A673 (cell line): Measurements from ENCODE around the gene SFMBT2.

Experiments used
- CTCF ChIP-seq: fragments of 300-800, 200-600 bp; sonication (generic); conservative IDR thresholded peaks from 2 replicates; pipeline ENCODE4 v1.5.1; 2017; ENCODE audit warnings: low read depth, mild to moderate bottlenecking, antibody characterized with exemption, low read length, moderate library complexity, mixed read lengths
- EZH2 ChIP-seq: fragments of 200-600 bp; sonication (generic); IDR thresholded peaks from 2 replicates; pipeline ENCODE4 v1.6.1; 2017; ENCODE audit warnings: borderline replicate concordance, low read depth, mild to moderate bottlenecking, mixed read lengths, antibody characterized with exemption, low read length; ENCODE audit not compliant: poor library complexity, severe bottlenecking

DNA sequence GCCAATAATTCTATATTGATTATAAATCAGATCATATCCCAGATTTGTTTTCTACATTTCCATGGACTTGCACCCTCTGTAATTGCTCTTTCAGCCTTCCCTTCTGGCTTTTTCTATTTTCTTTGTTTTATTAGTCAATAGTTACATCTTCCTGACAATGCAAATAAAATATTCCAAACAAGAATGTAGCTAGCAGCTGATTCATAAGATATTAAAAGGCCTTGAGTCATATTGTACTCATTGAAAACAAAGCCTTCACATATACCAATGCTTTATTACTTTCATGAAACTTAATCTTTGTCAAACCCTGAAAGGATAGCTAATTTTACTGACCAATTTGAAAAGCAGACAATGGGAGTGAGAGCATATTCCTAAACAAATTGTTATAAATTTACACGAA, 10.7 kb upstream of the SFMBT2 start:
- TF ChIP-seq CTCF = no peak
- TF ChIP-seq EZH2 = no peak
